Mesendoderm (in vitro differentiated cells): ENCODE results near the gene PCNA.

ENCODE experiments used
- DNase-seq: peaks from one replicate; pipeline ENCODE4 v3.0.0; 2013
- H2AK5ac ChIP-seq: 2 replicates; pipeline ENCODE4 v1.6.1; 2013; ENCODE audit warnings: low read length, inconsistent platforms
- H2BK120ac ChIP-seq: 2 replicates; pipeline ENCODE4 v1.6.1; 2013; ENCODE audit warnings: low read depth, mild to moderate bottlenecking, low read length, moderate library complexity, mixed read lengths
- H2BK15ac ChIP-seq: replicated peaks from 2 replicates; pipeline ENCODE4 v1.6.1; 2013; ENCODE audit warnings: low read depth, mild to moderate bottlenecking, moderate library complexity
- H2BK5ac ChIP-seq: 2 replicates; pipeline ENCODE4 v1.6.1; 2013; ENCODE audit warnings: low read length, inconsistent platforms
- H3K18ac ChIP-seq: 2 replicates; pipeline ENCODE4 v1.6.1; 2013; ENCODE audit warnings: mild to moderate bottlenecking, low read length, mixed read lengths
- H3K23ac ChIP-seq: one replicate; pipeline ENCODE4 v1.6.1; 2013; ENCODE audit warnings: low read length
- H3K27ac ChIP-seq: 2 replicates; pipeline ENCODE4 v1.5.1; 2013; ENCODE audit warnings: low read depth, mild to moderate bottlenecking, inconsistent platforms, low read length, moderate library complexity
- H3K27me3 ChIP-seq: 2 replicates; pipeline ENCODE4 v1.6.1; 2013; ENCODE audit warnings: low read length, control low read depth, mild to moderate bottlenecking, inconsistent platforms; ENCODE audit not compliant: insufficient read depth, poor library complexity
- H3K36me3 ChIP-seq: 2 replicates; pipeline ENCODE4 v1.6.1; 2013; ENCODE audit warnings: low read length, inconsistent platforms; ENCODE audit not compliant: control insufficient read depth, insufficient read depth
- H3K4ac ChIP-seq: one replicate; pipeline ENCODE4 v1.6.1; 2013; ENCODE audit warnings: low read depth, mild to moderate bottlenecking, low read length, moderate library complexity
- H3K4me1 ChIP-seq: 2 replicates; pipeline ENCODE4 v1.6.1; 2013; ENCODE audit warnings: low read depth, low read length, inconsistent platforms; ENCODE audit not compliant: control insufficient read depth
- H3K4me2 ChIP-seq: 2 replicates; pipeline ENCODE4 v1.6.1; 2013; ENCODE audit warnings: low read length
- H3K4me3 ChIP-seq: 2 replicates; pipeline ENCODE4 v1.5.1; 2013; ENCODE audit warnings: mild to moderate bottlenecking, low read length
- H3K56ac ChIP-seq: one replicate; pipeline ENCODE4 v1.6.1; 2013; ENCODE audit warnings: low read length
- H3K79me1 ChIP-seq: 2 replicates; pipeline ENCODE4 v1.6.1; 2013; ENCODE audit warnings: low read length, inconsistent platforms
- H3K79me2 ChIP-seq: 2 replicates; pipeline ENCODE4 v1.6.1; 2013; ENCODE audit warnings: mild to moderate bottlenecking, low read length; ENCODE audit not compliant: control insufficient read depth, insufficient read depth
- H3K9ac ChIP-seq: 2 replicates; pipeline ENCODE4 v1.6.1; 2013; ENCODE audit warnings: low read length, inconsistent platforms
- H4K5ac ChIP-seq: one replicate; pipeline ENCODE4 v1.6.1; 2013; ENCODE audit warnings: low read length
- H4K8ac ChIP-seq: one replicate; pipeline ENCODE4 v1.6.1; 2013; ENCODE audit warnings: low read depth, mild to moderate bottlenecking, control low read depth, low read length, moderate library complexity
- WGBS: extraction: QIAGEN DNeasy Blood & Tissue Kit; methylation state at CpG from one replicate; pipeline ENCODE4 v1.1.7; 2013; ENCODE audit warnings: low lambda C conversion rate, missing lambda C conversion rate; ENCODE audit not compliant: insufficient coverage; ENCODE audit errors: extremely low coverage; 5-methylcytosine and 5-hydroxymethylcytosine counted together

PCNA gene

DNA sequence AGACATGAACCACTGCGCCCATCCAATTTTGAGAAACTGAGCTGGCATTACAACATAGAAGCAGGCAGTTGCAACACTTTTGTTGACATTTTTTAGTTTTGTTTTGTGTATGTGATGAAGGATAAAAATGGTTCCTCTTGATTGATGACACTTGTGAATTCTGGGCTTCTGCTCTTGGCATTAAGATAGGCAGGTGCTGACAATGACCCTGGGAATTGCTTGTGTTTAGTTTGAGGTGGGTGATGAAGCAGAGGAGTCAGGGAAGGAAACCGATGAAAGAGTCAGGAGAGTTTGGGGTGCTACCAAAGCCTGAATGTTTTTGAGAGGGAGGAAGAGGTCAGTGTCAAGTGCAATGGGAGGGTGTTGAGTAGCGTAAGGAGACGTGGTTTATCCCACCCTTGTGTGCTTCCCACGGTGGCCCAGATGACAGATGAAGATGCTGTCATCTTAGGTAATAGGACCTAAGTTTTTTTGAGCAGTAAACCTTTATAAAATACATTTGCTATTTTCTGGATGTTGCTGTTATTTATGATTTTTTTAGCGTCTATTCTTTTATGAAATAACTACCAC, 26.4 kb upstream of the PCNA start:
- Histone ChIP-seq H2BK120ac (no peak overlapping the region), H3K36me3 (no peaks in the 10 kb centered on the region), H3K9ac (no peak overlapping the region), H3K4me3 (no peak overlapping the region), H4K8ac (no peak overlapping the region), H2BK5ac (no peak overlapping the region), H3K27me3 (no peaks in the 10 kb centered on the region), H2AK5ac (no peak overlapping the region), H3K4ac (no peak overlapping the region), H3K56ac (no peak overlapping the region), H3K79me1 (peaks cover 28% of the 10 kb centered on the region), H3K79me2 (peaks cover 21% of the 10 kb centered on the region), H2BK15ac (no peak overlapping the region), H4K5ac (no peak overlapping the region), H3K4me2 (no peak overlapping the region), H3K27ac (no peak overlapping the region), H3K4me1 (no peaks in the 10 kb centered on the region), H3K23ac (no peak overlapping the region), H3K18ac (no peak overlapping the region)
- no peak for DNase-seq
- no CpG with 5 or more reads among the region's 6 CpGs for WGBS

DNA sequence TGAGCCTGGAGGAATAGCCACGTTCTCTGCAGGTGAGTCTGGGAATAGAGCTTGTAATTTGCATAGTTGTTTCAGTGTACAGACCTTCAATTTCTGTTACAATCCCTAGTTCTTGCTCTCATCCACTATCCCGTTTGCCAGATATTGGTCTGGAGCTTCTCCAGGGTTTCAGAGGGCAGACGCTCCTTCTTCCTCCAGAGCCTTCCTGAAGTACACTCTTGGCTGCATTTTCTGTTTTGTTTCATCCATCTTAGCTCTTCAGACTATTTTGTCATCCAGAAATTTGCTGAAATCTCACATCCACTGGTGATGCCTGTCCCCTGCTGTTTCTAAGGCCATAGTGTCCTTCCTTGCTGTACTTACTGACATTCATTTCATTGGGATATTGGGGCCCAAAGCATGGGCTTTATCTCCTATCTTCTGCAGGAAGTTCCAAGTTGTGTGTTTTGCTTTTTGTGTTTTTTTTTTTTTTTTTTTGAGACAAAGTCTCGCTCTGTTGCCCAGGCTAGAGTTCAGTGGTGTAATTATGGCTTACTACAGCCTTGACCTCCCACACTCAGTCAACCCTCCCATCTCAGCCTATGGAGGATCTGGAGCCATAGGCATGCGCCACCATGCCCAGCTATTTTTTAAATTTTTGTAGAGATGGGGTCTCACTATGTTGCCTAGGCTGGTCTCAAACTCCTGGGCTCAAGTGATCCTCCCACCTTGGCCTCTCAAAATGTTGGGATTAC, 25.8 kb upstream of the PCNA start:
- H3K4me2 ChIP-seq, result no peak overlapping the region

DNA sequence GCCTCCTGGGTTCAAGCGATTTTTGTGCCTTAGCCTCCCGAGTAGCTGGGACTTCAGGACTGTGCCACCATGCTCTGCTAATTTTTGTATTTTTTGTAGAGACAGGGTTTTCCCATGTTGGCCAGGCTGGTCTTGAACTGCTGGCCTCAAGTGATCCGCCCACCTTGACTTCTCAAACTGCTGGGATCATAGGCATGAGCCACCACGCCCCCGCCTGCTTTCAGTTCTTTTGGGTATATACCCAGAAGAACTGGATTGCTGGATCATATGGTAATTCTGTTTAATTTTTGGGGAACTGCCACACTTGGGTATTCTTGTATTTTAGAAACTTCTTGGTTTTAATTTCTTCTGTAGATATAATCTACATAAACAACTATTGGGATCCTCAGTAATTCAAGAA, 24.1 kb upstream of the PCNA start:
- H3K27me3 ChIP-seq, result no peaks in the 10 kb centered on the region
- no peak overlapping the region for H3K27ac ChIP-seq
- H4K8ac ChIP-seq, result no peak overlapping the region
- H3K4ac ChIP-seq, result no peak overlapping the region
- H4K5ac ChIP-seq, result no peak overlapping the region
- DNase-seq, result no peak
- no peak overlapping the region for H2AK5ac ChIP-seq
- no peaks in the 10 kb centered on the region for H3K36me3 ChIP-seq
- no peak overlapping the region for H2BK15ac ChIP-seq
- WGBS, result no CpG with 5 or more reads among the region's 5 CpGs
- no peak overlapping the region for H3K23ac ChIP-seq
- no peak overlapping the region for H2BK120ac ChIP-seq
- H3K56ac ChIP-seq, result no peak overlapping the region
- no peak overlapping the region for H3K4me2 ChIP-seq
- H3K9ac ChIP-seq, result no peak overlapping the region
- H3K79me1 ChIP-seq, result peaks cover 21% of the 10 kb centered on the region
- H3K4me1 ChIP-seq, result no peaks in the 10 kb centered on the region
- no peak overlapping the region for H3K4me3 ChIP-seq
- no peak overlapping the region for H2BK5ac ChIP-seq
- peaks cover 17% of the 10 kb centered on the region for H3K79me2 ChIP-seq
- H3K18ac ChIP-seq, result no peak overlapping the region

More for the DNA sequence above, 25.8 kb upstream of the PCNA start:
- Histone ChIP-seq H4K8ac (no peak overlapping the region), H3K56ac (no peak overlapping the region), H3K4me3 (no peak overlapping the region), H3K18ac (no peak overlapping the region), H3K4me1 (no peaks in the 10 kb centered on the region), H2BK120ac (no peak overlapping the region), H2BK5ac (no peak overlapping the region), H3K79me1 (peaks cover 25% of the 10 kb centered on the region), H3K23ac (no peak overlapping the region), H4K5ac (no peak overlapping the region), H3K27me3 (no peaks in the 10 kb centered on the region), H2BK15ac (no peak overlapping the region), H3K9ac (no peak overlapping the region), H2AK5ac (no peak overlapping the region), H3K27ac (no peak overlapping the region), H3K79me2 (peaks cover 19% of the 10 kb centered on the region), H3K36me3 (no peaks in the 10 kb centered on the region), H3K4ac (no peak overlapping the region)
- WGBS, result no CpG with 5 or more reads among the region's 5 CpGs
- no peak for DNase-seq

DNA sequence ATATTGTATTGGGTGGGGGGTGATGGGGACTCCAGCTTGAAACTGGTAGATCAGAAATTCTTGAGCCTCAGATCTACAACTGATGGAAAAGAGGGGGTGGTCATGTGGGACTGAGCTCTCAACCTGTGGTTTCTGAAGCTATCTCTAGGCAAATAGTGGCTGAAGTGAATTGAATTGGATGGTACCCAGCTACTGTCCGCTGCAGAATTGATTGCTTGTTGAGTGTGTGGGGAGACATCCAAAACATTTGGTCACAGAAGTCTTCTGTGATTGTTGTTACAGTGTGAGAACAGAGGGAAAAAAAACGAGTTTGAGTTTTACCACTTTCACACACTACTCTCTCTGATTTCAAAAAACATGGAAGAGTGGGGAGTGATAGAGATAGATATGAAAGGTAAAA, 21.9 kb upstream of the PCNA start:
- no peak overlapping the region for H4K8ac ChIP-seq
- no peaks in the 10 kb centered on the region for H3K36me3 ChIP-seq
- no peak overlapping the region for H2BK5ac ChIP-seq
- WGBS, result no CpG with 5 or more reads among the region's 2 CpGs
- no peak overlapping the region for H3K18ac ChIP-seq
- H3K4me2 ChIP-seq, result no peak overlapping the region
- peaks cover 14% of the 10 kb centered on the region for H3K79me1 ChIP-seq
- no peak overlapping the region for H2AK5ac ChIP-seq
- no peak overlapping the region for H2BK15ac ChIP-seq
- H4K5ac ChIP-seq, result no peak overlapping the region
- H3K4me1 ChIP-seq, result no peaks in the 10 kb centered on the region
- H3K4me3 ChIP-seq, result no peak overlapping the region
- H3K56ac ChIP-seq, result no peak overlapping the region
- H2BK120ac ChIP-seq, result no peak overlapping the region
- H3K23ac ChIP-seq, result no peak overlapping the region
- H3K27me3 ChIP-seq, result no peaks in the 10 kb centered on the region
- no peak overlapping the region for H3K27ac ChIP-seq
- H3K79me2 ChIP-seq, result peaks cover 13% of the 10 kb centered on the region
- H3K4ac ChIP-seq, result no peak overlapping the region
- H3K9ac ChIP-seq, result no peak overlapping the region
- no peak for DNase-seq

DNA sequence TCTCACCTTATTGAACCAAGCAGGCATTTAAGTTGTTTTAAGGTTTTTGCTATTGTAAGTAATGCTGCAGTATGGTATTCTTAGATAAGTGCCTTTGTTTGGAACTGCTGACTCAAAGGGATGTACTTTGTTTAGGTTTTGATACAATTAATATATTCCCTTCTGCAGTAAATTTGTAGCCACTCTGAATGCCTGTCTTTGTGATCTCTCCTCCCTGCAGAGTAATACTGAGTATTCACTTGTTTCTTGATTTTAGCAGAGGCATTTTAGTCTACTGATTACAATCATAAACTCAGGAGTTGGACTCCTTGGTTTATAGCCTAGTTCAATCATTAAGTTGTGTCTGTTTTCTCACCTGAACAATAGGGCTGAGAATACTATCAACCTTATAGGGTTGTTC, 20.4 kb upstream of the PCNA start:
- no peak overlapping the region for H3K23ac ChIP-seq
- H2AK5ac ChIP-seq, result no peak overlapping the region
- no peak overlapping the region for H2BK15ac ChIP-seq
- DNase-seq, result no peak
- no peak overlapping the region for H3K56ac ChIP-seq
- H3K79me1 ChIP-seq, result peaks cover 14% of the 10 kb centered on the region
- no peak overlapping the region for H4K8ac ChIP-seq
- peaks cover 13% of the 10 kb centered on the region for H3K79me2 ChIP-seq
- no peak overlapping the region for H3K4ac ChIP-seq
- H2BK120ac ChIP-seq, result no peak overlapping the region
- no peaks in the 10 kb centered on the region for H3K36me3 ChIP-seq
- H2BK5ac ChIP-seq, result no peak overlapping the region
- no peaks in the 10 kb centered on the region for H3K27me3 ChIP-seq
- no peak overlapping the region for H4K5ac ChIP-seq
- H3K27ac ChIP-seq, result no peak overlapping the region
- no peak overlapping the region for H3K18ac ChIP-seq
- no peak overlapping the region for H3K4me2 ChIP-seq
- no peak overlapping the region for H3K9ac ChIP-seq
- H3K4me3 ChIP-seq, result no peak overlapping the region
- H3K4me1 ChIP-seq, result peaks cover 1% of the 10 kb centered on the region

DNA sequence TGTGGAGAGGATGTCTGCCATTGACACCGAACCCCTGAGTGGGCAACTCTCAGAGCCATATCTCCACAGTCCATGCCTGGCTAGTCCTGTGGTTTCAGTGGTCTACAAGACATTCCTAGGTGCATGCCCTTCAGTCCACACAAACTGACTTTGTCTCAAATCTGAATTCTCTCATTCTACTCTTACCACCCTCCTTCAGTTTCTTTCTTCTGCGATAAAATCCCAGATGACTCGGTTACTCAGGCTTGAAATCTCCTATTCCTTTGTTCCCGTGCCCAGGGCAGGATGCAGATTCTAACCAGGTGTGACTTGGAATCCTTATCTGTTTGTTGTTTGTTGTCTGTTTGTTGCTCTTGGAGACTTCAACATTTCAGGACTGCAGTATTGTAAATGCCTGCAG, 16.3 kb upstream of the PCNA start:
- DNase-seq, result peak; percentile 95
- Histone ChIP-seq H3K4me3 (no peak overlapping the region), H3K79me2 (peaks cover 13% of the 10 kb centered on the region), H2BK120ac (no peak overlapping the region), H2BK5ac (no peak overlapping the region), H3K36me3 (no peaks in the 10 kb centered on the region), H3K79me1 (peaks cover 9% of the 10 kb centered on the region), H3K56ac (peak overlapping the region; percentile 29), H4K8ac (no peak overlapping the region), H3K23ac (peak overlapping the region; percentile 35), H3K4me2 (no peak overlapping the region), H2BK15ac (no peak overlapping the region), H3K27me3 (no peaks in the 10 kb centered on the region), H3K18ac (no peak overlapping the region), H3K4me1 (peaks cover 1% of the 10 kb centered on the region), H2AK5ac (no peak overlapping the region), H4K5ac (no peak overlapping the region), H3K27ac (no peak overlapping the region), H3K4ac (no peak overlapping the region), H3K9ac (peak overlapping the region; percentile 24)
- no CpG with 5 or more reads among the region's 4 CpGs for WGBS
